DMS 273 treated with DMSO at 0.1 percent for 48 hours (cell line): Measurements from ENCODE around the gene POTEF.
"Not testable (repeated sequence)": the region's sequence is repeated elsewhere in the genome, so short reads cannot be mapped to it uniquely, and the experiment has no call there.

ENCODE experiments used
- DNase-seq: peaks from one replicate; lab custom pipeline; 2025; lab: John Stamatoyannopoulos, UW

Gene POTEF

GRCh38 chr2:130129120-130129829, at the start of gene POTEF:
TSS of gene POTEF (minus strand) at chr2:130129222. CDS start at chr2:130120515, 8,707 bp downstream.
- not testable (repeated sequence) for DNase-seq

DNA sequence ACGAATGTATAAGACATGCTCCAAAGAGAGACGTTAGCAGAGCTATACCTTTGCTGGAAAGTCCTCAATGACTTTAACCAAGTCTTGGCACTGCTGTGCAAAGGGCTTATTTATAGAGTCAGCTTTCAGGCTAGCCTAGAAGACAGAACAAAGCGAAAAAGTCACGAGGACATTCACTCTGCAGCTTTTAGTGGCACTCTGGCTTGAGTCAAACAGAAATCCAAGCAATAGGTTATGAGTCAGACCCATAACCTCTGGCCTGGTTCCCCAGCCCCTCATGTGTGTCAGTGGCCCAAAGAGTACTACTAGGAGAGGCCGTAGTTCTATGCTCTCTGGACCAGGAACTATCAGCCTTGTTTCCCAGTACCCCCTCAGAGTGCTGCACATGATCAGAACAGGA, 45.8 kb upstream of the POTEF start:
- DNase-seq: not testable (repeated sequence)

- DNase-seq: no peak
Observed at GRCh38 chr2:130169896-130170295, 40.9 kb upstream of the POTEF start.

GRCh38 chr2:130169163-130169562, 40.1 kb upstream of the POTEF start:
- DNase-seq: not testable (repeated sequence)

- DNase-seq: not testable (repeated sequence)
Observed at GRCh38 chr2:130166611-130167010, 37.6 kb upstream of the POTEF start.

- DNase-seq: no peak
Observed at GRCh38 chr2:130165293-130166016, 36.4 kb upstream of the POTEF start.

- no peak for DNase-seq
Observed at GRCh38 chr2:130162968-130163367, 33.9 kb upstream of the POTEF start.

DNA sequence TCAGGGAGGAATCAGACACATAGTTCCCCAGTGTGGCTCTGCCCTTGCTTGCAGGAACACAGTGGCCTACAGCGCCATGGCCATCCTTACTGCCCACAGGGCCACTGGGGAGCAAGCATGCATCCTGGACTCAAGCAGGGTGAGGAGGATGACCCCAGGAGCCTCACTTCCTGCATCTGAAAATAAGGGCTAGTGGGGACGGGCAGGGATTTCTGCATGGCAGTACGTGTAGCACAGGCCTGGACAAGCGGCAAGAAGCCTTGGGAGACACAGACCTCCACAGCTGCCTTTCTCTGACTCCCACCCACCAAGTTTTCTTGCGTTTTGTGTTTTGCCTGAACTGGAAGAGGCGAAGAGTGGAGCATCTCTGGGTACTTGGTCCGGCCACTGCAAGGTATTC, 33.5 kb upstream of the POTEF start:
- DNase-seq: not testable (repeated sequence)

- not testable (repeated sequence) for DNase-seq
Observed at GRCh38 chr2:130160838-130161705, 32.0 kb upstream of the POTEF start.

DNA sequence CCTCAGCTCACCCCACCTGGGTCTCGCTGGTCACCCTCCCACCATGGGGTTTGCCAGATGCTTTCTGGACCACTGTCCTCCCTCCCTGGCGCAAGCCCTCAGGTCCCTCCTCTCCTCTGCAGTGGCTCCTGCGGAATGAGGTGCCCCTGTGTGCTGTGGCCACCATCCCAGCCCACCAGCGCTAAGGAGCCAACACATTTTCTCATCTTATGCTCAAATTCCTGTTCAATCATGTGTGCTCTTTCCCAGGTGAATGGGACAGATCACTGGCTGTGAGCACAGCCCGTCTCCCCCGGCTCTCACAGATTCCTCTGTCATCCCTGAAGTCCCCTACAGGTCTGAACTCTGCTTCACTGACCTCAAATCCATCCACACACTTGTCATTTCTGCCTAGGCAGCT, 31.1 kb upstream of the POTEF start:
- DNase-seq: no peak

- DNase-seq: not testable (repeated sequence)
Observed at GRCh38 chr2:130159376-130159775, 30.4 kb upstream of the POTEF start.

DNA sequence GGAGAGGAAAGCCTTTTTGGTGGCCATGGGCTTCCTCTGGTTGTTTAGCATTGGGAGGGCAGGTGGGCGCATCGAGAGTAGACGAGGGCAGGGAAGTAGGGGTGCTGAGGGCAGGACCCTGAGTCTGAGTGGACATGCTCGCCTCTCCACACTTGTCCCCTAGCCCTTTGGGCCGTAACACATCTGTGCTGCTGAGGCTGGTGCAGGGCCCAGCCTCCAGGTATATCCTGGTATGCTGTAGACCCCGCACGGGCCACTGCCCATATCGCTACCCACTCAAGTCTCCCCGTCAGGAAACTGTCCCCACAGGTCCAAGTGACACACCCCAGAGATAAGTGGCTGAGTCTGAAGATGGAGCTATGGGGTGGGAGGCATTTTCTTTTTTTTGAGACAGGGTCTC, 29.6 kb upstream of the POTEF start:
- no peak for DNase-seq

GRCh38 chr2:130157825-130158514, 28.9 kb upstream of the POTEF start:
- DNase-seq: not testable (repeated sequence)

DNA sequence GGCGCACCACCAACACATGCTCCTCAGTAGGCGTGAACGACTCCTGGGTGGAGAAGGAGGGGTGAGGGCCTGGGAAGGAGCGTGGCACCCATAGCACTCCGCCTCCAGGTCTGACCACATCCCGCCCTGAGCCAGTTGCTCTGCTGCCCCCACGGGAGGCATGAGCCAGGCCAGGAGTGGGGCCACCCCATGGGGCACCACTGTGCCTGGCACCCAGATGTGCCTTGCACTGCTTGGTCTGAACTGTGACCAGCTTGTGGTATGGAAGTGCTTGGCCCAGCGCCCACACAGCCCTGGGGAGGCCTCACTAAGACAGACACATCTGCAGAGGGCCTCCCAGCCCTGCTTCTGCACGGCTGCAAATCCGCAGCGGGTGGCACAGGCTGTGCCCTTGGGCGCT, 28.3 kb upstream of the POTEF start:
- not testable (repeated sequence) for DNase-seq

DNA sequence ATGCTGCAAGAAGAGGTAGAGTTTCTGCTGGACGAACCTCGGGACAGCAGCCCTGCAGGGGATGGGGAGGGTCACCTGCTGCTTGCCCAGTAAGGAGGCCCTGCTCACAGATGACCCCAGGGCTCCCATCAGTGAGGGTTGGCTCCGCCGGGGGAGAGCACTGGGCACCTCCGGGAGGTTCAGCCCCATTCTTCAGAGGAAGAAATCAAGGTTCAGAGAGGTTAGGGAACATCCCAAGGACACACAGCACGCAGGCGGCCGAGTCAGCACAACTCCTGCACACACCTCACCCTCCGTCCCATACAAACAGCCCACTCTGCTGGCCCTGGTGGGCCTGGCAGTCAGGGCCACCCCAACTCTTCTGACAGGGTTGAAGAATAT, 27.6 kb upstream of the POTEF start:
- DNase-seq: no peak

DNA sequence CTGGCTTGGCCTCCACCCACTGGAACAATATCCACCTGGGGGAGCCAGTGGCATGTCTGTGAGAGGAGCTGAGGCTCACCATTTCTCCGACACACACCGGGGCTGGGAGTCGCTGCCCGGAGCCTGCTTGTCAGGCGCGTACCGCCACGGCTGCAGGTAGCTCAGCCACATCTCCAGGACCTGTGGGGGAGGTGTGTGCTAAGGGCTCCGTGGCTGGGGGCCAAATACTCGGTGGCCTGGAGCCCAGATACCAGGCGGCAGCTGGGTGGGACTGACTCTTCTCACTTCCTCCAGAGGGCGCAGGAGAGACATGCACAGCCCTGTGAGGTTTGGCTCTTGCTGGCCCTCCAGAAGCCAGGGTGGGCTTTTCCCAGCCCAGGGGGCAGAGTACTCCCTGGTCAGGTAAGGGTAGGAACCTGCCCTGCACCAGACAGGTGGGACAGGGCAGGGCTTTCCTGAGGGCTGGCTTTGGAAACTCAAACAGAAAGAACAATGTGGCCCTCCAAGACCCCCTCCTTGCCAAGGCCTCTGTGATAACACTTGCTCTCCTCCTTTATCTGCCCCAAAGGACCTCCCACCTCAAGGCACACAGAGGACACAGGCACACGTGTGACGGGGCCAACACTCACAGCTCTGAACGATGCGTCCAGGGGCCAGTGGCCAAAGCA, 27.1 kb upstream of the POTEF start:
- peak; percentile 34 for DNase-seq

GRCh38 chr2:130154773-130155765, 26.0 kb upstream of the POTEF start:
- no peak for DNase-seq

- not testable (repeated sequence) for DNase-seq
Observed at GRCh38 chr2:130154423-130154770, 25.4 kb upstream of the POTEF start.

DNA sequence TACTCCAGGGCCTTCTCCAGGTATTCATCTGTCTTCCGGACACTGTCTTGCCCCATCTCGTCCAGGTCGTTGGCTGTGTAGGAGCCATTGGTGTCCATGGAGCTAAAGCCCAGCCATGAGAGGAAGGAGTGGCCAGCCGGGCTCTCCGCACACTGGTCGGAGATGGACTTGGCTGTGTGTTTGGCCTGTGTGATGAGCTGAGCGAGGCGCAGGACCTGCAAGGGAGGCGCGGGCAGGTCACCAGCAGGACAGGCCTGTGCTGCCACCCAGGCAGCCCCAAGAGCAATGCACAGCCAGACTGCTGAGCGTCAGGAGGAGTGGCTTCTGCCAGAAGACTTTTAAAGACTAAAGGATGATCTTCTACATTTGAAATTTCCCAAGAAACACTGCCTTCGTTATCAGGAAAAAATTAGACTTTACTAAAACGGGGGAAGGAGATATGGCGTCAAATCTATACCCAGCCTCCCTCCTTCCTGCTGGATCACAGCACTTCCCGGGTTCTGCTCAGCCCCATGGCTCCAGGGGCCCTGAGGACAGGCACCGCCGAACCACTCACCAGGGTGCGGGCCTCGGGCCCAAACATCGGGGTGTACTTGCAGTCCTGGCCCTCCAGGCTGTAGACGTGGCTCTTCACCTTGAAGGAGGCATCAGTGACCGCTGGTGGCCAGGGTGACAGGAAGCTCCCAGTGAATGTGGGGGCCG, 24.9 kb upstream of the POTEF start:
- not testable (repeated sequence) for DNase-seq
